Esophagus (tissue), 2 donors: Measurements from ENCODE around the gene CENPH. TPM values are rescaled to one million over a fixed set of nuclear protein-coding genes. Genes with fewer than 3 reads are reported as not detected.
"Not testable (repeated sequence)": the region's sequence is repeated elsewhere in the genome, so short reads cannot be mapped to it uniquely, and the experiment has no call there.

Source experiments
- H3K27ac ChIP-seq, 2 donors: one replicate each; pipeline ENCODE4 v1.5.1; 2013; ENCODE audit warnings: low read depth in 2 of 2, mild to moderate bottlenecking in 2 of 2, inconsistent platforms in 1 of 2, low read length in 1 of 2, moderate library complexity in 1 of 2
- H3K27me3 ChIP-seq, 2 donors: one replicate each; pipeline ENCODE4 v1.6.1; 2013; ENCODE audit warnings: low read length in 2 of 2, control low read depth in 1 of 2, mild to moderate bottlenecking in 1 of 2; ENCODE audit not compliant: insufficient read depth in 2 of 2, control insufficient read depth in 1 of 2
- H3K36me3 ChIP-seq, 2 donors: one replicate each; pipeline ENCODE4 v1.6.1; 2013; ENCODE audit warnings: low read length in 1 of 2; ENCODE audit not compliant: control insufficient read depth in 2 of 2, insufficient read depth in 2 of 2
- H3K4me1 ChIP-seq, 2 donors: one replicate each; pipeline ENCODE4 v1.6.1; 2013; ENCODE audit warnings: low read length in 1 of 2; ENCODE audit not compliant: control insufficient read depth in 2 of 2, insufficient read depth in 2 of 2
- H3K4me3 ChIP-seq, 2 donors: one replicate each; pipeline ENCODE4 v1.5.1; 2013; ENCODE audit warnings: low read length in 2 of 2, mild to moderate bottlenecking in 2 of 2, low read depth in 1 of 2, moderate library complexity in 1 of 2
- H3K9me3 ChIP-seq, 2 donors: one replicate each; pipeline ENCODE4 v1.6.1; 2013; ENCODE audit warnings: mild to moderate bottlenecking in 2 of 2, low read depth in 1 of 2, low read length in 1 of 2, moderate library complexity in 1 of 2; ENCODE audit not compliant: control insufficient read depth in 2 of 2, insufficient read depth in 1 of 2
- WGBS, 2 donors: extraction: QIAGEN DNeasy Blood & Tissue Kit; methylation state at CpG; one replicate each; pipeline ENCODE4 v1.1.7; 2013; 5-methylcytosine and 5-hydroxymethylcytosine counted together
- polyA plus RNA-seq, 2 donors: library from polyadenylated mRNA; stranded (reverse); fragments of 200-250 nt; gene quantifications; one replicate each; pipeline ENCODE4 v1.2.3, GENCODE V29; 2013
- donor health status: healthy with polysubstance abuse.
- donor health status: Bipolar disorder and iron deficiency.

CENPH gene
- polyA plus RNA-seq, 2 donors: 7.2 to 8.4 TPM

DNA sequence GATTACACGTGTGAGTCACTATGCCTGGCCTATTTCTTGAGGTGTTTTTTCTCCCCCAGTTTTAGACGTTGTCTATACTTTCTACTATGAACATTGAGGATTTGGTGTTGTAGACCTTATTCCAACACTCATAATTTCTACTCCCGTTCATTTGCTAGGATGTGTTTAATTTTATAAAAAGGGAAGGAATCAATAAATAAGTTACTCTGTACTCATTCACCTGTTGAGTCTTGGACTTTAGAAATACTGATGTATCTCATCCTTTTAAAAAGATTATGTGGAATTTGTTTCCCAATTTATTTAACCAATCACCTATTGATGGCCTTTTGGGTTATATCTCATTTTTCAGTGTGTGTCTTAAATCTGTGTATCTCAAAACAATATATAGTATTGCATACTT is 48.5 kb downstream of the CENPH start:
- Histone ChIP-seq H3K4me3 (no peak overlapping the region), H3K9me3 (no peaks in the 10 kb centered on the region), H3K36me3 (no peaks in the 10 kb centered on the region), H3K27ac (no peak overlapping the region), H3K27me3 (no peaks in the 10 kb centered on the region), H3K4me1 (peaks cover 0 to 3% of the 10 kb centered on the region in 2 donors)
- WGBS, 2 donors: 62 to 69% methylated on average over 3 of the region's 3 CpGs

DNA sequence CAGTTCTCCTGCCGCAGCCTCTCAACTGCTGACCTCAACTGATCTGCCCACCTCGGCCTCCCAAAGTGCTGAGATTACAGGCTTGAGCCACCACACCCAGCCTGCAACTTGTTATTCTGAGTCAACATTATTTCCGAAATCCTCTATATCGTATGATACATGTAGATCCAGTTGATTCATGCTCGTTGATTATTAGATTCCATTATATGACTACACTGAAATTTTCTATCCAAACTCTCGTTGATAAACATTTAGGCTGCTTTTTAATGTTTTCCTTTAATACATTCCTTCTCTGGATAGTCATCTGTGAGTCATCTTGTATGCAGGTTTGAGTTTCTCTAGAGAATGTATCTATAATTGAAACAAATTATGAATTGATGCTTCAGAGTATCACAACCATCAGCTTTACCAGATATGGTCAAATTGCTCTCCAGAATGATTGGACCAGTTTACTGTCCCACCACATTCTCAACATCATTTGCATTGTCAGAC is 49.4 kb downstream of the CENPH start:
- peaks cover 0 to 3% of the 10 kb centered on the region in 2 donors for H3K4me1 ChIP-seq
- no peak overlapping the region for H3K4me3 ChIP-seq
- H3K9me3 ChIP-seq: no peaks in the 10 kb centered on the region
- H3K27ac ChIP-seq: peak overlapping the region; percentile 34 to 53
- H3K36me3 ChIP-seq: no peaks in the 10 kb centered on the region
- H3K27me3 ChIP-seq: no peaks in the 10 kb centered on the region
- 50 to 63% methylated on average over 6 of the region's 6 CpGs for WGBS, 2 donors

DNA sequence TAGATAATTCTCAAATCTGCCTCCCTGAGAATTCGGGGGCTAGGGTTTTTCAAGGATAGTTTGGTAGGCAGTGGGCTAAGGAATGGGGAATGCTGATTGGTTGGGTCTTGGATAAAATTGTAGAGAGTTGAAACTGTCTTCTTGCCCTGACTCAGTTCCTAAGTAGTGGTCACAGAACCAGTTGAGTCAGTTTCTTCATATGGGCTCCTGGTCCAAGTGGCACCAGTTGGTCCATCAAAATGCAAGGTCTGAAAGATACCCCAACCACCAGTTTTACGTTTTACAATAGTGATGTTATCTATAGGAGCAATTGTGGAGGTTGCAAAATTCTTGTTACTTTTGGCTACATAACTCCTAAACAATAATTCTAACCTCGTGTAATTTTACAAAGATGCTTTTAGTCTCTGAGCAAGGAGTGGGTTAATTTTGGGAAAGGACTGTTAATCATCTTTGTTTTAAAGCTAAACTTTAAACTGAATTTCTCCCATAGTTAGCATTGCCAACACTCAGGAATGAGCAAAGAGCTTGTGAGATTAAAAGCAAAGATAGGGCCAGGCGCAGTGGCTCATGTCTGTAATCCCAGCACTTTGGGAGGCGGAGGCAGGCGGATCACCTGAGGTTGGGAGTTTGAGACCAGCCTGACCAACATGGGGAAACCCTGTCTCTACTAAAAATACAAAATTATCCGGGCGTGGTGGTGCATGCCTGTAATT is 53.0 kb downstream of the CENPH start:
- Histone ChIP-seq H3K4me3 (no peak overlapping the region), H3K4me1 (peaks cover 0 to 3% of the 10 kb centered on the region in 2 donors), H3K27ac (no peak overlapping the region), H3K27me3 (no peaks in the 10 kb centered on the region), H3K36me3 (no peaks in the 10 kb centered on the region), H3K9me3 (no peaks in the 10 kb centered on the region)
- 79 to 81% methylated on average over 8 of the region's 8 CpGs for WGBS, 2 donors

DNA sequence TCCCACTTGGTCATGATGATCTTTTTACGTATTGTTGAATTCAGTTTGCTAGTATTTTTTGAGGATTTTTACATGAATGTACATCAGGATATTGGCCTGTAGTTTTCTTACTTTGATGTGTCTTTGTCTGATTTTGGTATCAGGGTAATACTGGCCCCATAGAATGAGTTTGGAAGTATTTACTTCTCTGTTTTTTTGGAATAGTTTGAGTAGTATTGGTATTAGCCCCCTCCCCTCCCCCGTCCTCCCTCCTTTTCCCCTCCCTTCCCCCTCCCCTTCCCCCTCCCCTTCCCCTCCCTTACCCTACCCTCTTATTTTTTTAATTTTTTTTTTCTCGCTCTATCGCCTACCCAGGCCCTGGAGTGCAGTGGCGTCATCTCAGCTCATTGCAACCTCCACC is 55.6 kb downstream of the CENPH start:
- Histone ChIP-seq H3K27me3 (no peaks in the 10 kb centered on the region), H3K4me1 (no peaks in the 10 kb centered on the region), H3K36me3 (no peaks in the 10 kb centered on the region), H3K9me3 (no peaks in the 10 kb centered on the region), H3K4me3 (no peak overlapping the region), H3K27ac (no peak overlapping the region)
- 96 to 97% methylated on average over 5 of the region's 5 CpGs for WGBS, 2 donors

DNA sequence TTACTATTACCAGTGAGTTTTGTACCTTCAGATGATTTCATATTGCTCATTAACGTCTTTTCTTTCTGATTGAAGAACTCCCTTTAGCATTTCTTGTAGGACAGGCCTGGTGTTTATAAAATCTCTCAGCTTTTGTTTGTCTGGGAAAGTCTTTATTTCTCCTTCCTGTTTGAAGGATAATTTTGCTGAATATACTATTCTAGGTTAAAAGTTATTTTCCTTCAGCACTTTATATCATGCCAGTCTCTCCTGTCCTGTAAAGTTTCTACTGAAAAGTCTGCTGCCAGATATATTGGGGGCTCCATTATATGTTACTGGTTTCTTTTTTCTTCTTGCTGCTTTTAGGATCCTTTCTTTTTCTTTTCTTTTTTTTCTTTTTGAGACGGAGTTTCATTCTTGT is 58.6 kb downstream of the CENPH start:
- Histone ChIP-seq H3K27ac (no peak overlapping the region), H3K9me3 (no peaks in the 10 kb centered on the region), H3K4me1 (no peaks in the 10 kb centered on the region), H3K36me3 (peaks cover 0 to 3% of the 10 kb centered on the region in 2 donors), H3K4me3 (no peak overlapping the region), H3K27me3 (no peaks in the 10 kb centered on the region)
- WGBS, 2 donors: 87 to 92% methylated on average over 2 of the region's 2 CpGs

DNA sequence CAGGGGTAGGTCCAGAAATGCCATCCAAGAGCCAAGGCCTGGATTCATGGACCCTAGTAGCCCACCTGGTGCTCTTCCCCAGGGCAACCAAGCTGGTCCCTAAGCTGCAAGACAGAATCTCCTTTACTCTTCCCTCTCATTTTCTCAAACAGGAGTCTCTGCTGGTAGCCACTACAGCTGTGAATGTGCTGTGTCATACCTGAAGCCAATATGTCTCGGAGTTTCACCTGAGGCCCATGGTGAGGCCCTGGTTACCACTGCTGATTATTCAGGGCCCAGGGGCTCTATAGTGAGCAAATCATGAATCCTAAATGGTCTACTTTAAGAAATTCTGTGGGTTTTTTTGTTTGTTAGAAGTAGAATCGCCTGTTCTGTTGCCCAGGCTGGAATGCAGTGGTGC is 61.2 kb downstream of the CENPH start:
- no peak overlapping the region for H3K27ac ChIP-seq
- H3K9me3 ChIP-seq: no peaks in the 10 kb centered on the region
- H3K36me3 ChIP-seq: peaks cover 0 to 3% of the 10 kb centered on the region in 2 donors
- no peak overlapping the region for H3K4me3 ChIP-seq
- no peaks in the 10 kb centered on the region for H3K27me3 ChIP-seq
- WGBS, 2 donors: 95 to 96% methylated on average over 2 of the region's 2 CpGs
- no peaks in the 10 kb centered on the region for H3K4me1 ChIP-seq

DNA sequence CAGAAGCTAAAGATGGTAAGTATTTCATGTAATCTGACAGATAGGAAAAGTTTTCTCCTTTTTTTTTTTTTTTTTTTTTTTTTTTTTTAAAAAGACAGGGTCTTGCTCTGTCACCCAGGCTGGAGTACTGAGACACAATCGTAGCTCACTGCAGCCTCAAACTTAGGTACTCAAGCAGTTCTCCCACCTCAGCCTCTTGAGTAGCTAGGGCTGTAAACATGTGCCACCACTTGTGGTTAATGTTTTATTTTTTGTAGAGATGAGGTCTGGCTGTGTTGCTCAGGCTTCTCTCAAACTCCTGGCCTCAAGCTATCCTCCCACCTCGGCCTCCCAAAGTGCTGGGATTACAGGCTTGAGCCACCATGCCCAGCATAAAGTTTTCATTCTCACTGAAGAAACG is 63.1 kb downstream of the CENPH start:
- 89 to 90% methylated on average over 3 of the region's 3 CpGs for WGBS, 2 donors
- H3K36me3 ChIP-seq: peaks cover under 1 to 6% of the 10 kb centered on the region in 2 donors
- no peak overlapping the region for H3K4me3 ChIP-seq

DNA sequence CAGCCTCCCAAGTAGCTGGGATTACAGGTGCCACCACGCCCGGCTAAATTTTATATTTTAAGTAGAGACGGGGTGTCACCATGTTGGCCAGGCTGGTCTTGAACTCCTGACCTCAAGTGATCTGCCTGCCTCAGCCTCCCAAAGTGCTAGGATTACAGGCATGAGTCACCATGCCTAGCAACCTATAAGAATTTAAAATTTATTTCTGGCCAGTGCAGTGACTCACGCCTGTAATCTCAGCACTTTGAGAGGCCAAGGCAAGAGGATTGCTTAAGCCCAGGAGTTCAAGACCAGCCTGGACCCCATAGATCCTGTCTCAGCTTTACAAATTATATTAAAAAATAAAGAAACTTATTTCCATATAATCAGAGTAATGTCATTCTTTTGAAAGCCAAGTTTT is 66.6 kb downstream of the CENPH start:
- H3K27me3 ChIP-seq, H3K4me1 ChIP-seq, H3K9me3 ChIP-seq, H3K36me3 ChIP-seq, H3K4me3 ChIP-seq, H3K27ac ChIP-seq: not testable (repeated sequence)
- 86 to 90% methylated on average over 4 of the region's 4 CpGs for WGBS, 2 donors

More for the DNA sequence above, 63.1 kb downstream of the CENPH start:
- Histone ChIP-seq H3K9me3 (no peaks in the 10 kb centered on the region), H3K27me3 (no peaks in the 10 kb centered on the region), H3K4me1 (no peaks in the 10 kb centered on the region), H3K27ac (no peak overlapping the region)

DNA sequence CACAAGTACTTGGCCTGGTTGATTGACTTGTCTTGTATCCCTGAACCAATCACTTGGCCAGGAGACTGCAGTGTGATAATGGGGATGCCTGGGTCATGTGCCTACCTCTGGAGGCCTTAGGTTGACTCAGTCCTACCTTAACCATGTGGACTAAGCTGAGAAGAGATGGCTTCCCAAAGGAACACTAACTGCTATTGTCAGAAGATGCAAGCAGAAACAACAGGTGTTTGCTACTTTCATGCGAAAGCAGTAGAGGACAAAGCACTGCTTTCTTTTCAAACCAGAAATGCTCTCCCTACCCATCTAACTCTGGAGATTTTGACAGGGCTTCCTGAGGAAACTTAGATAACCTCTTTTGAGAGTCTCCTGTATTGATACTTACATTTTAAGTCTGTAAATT is 68.2 kb downstream of the CENPH start:
- Histone ChIP-seq H3K9me3 (no peaks in the 10 kb centered on the region), H3K4me1 (no peaks in the 10 kb centered on the region), H3K36me3 (peaks cover 2 to 10% of the 10 kb centered on the region in 2 donors), H3K4me3 (no peak overlapping the region), H3K27ac (no peak overlapping the region), H3K27me3 (no peaks in the 10 kb centered on the region)
- 96 to 97% methylated on average over 1 of the region's 1 CpG for WGBS, 2 donors
